Measurements from ENCODE around the gene ANXA9. TPM values are rescaled to one million over a fixed set of nuclear protein-coding genes. Genes with fewer than 3 reads are reported as not detected.

Gene ANXA9
- total RNA-seq, 2 donors from 2014 or later, result not detected

DNA sequence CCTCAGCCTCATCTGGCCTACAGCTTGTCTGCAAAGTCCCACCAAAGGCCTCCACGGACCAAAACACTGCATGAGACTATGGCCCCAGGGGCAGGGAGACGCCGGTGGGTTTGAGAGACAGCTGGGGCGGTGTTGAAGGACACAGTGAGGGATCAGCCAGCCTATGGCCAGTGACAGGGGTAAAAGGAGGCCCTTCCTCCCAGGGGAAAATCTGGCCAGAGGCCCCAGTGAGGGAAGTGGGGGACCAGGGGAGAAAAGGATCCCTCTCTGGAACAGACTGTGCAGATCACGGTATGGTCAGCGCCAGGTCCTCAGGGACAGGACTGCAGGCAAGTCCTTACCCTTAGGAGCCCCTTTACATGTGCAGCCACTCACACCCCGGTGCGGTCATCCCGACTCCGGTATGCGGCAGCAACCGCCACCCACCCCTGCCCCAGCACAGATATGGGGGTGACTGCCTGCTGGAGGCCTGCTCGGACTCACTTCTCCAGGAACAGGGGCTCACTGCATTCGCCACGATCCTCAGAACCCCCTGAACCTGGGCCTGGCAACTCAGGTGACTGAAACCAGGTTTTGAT lies 8.7 kb upstream of the ANXA9 start:
- no peak for ATAC-seq
- intact Hi-C loops (cut with DNase I, micrococcal nuclease), result no loop called here
- DNase-seq, result peak in 1 of 2 donors; percentile 32

DNA sequence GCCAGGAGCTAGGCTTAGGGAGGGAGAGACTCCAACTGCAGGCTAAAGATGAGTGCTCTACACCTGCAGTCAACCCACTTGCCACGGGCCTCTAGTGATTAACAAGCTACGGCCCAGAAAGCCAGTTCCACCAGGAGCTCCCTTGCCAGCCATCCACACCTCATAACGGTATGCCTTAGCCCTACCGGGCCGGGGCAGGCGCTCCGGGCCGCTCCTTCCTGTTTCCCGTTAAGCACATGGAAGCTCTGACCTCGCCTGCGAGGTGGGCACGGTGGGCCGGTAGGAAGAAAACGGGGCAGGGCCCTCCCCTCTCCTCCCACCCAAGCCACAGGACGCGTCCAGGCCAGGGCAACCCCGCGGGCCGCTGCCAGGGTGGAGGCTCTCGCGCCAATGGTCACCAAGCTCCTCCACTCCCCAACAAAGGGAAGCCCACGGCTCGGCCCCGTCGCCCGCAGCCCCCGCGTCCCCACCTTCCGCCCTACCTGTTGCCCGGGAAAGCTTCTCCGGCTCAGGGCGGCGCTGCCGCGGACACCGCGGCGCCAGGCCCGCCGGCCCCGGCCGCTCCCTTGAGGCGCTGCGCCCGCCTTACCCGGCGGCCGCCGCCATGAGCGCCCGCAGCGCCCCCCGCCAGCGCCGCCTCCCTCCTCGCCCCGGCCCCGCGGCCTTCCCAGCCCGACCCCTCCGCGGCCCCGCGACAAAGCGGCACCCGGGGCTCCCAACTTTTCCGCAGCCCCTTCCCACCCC lies 8.1 kb upstream of the ANXA9 start:
- ATAC-seq (peak; percentile 38), DNase-seq (peak; percentile 39 to 63)
- intact Hi-C loops (cut with DNase I, micrococcal nuclease), result no loop called here

DNA sequence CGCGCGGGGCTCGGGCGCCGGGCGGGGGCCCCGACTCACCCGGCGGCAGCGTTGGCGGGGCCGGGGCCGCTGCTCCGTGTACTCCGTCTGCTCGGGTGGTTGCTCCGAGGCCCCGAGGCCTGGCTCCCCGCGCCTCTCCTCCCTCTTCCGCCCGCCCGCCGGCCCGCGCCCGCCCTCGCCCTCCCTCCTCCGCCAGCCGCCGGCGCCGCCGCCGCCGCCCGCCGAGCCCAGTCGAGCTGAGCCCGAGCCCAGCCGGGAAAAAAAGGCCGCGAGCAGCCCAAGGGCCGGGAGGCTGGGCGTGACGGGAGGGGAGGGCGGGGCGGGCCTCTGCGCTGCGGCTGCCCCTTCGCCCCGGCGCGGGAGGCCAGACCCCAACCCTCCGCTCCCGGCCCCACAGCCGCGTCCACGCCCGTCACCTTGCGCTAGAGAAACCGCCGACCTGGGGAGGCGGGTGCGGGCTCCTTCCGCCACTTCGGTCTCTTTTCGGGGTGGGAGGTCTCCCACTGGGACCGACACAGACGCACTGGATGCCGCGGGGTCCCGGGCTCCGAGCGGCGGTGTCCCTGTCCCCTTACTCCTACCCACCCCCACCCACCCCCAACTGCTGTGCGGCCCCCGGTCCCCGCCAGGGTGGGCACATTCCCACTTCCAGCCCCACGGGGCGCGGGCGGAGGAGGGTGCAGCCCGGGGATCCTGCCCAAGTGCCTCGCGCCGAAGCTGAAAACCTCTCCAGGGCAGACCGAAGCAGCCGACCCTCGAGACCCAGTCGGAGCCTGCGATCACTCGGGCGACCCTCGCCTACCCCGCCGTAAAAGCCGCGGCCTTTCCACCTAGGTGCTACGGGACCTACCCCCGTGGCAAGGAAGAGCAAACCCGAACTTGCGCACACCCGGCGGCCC lies 7.3 kb upstream of the ANXA9 start, which contains the start of gene CERS2:
Gene CERS2 (minus strand): TSS at position 256 of the 899 bp plus-strand sequence. CDS start 5,745 bp downstream, outside the sequence.
- DNase-seq (peak; percentile 80 to 87), ATAC-seq (peak; percentile 70)
- intact Hi-C loops (cut with DNase I, micrococcal nuclease), result no loop called here

DNA sequence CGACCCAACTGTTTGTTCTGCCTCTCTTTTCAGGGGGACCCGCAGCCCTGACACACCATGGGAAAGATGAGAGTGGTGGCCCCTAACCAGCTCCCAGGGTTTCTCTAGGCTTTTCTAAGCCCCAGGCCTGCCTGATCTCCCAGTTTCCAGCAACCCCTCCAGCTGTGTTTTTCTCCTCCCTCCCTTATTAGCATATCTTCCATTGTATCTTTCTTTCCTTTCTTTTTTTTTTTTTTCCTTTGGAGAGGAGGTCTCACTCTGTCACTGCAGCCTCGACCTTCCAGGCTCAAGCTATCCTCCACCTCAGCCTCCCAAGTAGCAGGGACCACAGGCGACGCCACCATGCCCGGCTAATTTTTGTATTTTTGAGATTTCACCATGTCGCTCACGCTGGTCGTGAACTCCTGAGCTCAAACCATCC lies 5.7 kb upstream of the ANXA9 start:
- intact Hi-C loops (cut with DNase I, micrococcal nuclease), result no loop called here
- DNase-seq, result no peak
- no peak for ATAC-seq

DNA sequence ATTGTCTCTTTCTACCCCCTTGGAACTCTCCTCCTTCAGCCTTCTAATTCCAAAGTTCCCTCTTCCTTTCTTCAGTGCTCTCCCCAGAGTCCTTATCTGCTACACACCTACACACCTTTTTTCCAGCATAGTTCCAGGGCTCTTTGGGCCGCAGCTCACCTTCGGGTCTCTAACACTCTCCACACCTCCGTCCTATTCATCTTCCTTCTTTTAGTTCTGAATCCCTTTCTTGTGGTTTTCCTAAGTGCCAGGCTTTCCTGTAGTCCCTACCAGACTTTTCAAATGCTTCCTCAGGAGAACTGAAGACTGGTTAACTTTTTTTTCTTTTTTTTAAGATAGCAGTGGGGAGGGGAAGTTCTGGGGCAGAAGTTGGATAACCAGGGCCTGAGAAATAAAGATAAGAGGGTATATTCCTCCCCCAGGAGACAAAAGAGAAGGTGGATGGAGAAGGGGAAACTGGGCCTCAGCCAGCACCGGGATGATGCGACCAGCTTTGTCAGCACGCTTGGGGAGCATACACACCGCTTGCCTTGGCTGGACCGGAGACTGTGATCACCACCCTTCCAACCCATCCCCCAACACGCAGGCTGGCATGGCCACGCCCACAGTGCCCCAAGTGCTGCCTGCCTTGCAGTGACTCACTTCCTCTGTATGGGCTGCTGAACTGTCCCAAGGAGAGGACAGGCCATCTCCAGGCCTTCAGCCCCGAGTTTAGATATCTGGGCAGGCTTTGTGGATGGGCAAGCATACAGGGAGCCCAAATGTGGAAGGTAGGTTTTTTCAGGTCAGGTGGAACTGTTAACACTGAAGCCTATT lies 5.0 kb upstream of the ANXA9 start:
- DNase-seq (peak; percentile 90 to 94), ATAC-seq (peak; percentile 69)
- intact Hi-C loops (cut with DNase I, micrococcal nuclease), result no loop called here

DNA sequence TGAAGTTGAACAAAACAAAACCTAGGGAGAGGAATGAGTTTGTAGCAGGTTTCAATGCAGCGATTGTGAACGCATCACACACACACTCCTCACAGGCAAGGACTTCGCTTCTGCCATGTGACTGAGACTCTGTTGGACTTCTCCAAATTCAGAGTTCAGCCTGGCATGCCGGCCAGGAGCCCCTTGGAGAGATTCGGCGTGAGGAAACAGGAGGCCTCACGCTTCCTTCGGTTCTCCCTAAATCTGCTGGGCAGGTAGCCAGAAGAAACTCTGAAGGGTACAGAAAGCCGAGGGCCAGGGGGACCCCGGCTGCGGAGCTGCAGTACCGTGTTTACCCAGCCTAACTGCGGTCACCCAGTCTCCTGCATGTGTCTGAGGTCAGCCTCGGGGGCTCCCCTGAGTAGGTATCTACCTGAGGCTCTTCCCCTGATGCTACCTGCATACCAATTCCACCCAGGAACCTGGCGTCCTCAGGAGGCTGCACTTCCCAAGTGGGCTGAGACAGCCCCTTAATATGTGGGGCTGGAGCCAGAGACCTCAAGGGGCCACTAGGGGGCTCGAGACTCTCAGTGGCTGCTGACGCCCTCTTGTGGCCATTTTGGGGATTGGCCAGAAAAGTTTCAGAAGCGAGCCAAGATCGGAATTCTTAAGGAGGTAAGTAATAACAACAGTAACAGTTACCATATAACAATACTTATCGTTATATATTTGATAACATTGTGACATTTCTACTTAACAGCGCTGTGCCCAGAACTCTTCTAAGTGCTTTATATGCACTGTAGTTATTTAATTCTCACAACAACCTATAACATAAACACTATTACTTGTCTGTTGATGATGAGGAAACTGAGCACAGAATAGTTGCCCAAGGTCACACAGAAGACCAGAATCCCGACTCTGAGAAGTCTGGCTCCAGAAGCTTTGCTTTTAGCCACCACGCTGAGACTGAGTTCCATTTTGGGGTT lies 2.7 kb upstream of the ANXA9 start:
- intact Hi-C loops (cut with DNase I, micrococcal nuclease), result no loop called here
- ATAC-seq, result peak; percentile 9
- DNase-seq, result peak; percentile 74 to 92

DNA sequence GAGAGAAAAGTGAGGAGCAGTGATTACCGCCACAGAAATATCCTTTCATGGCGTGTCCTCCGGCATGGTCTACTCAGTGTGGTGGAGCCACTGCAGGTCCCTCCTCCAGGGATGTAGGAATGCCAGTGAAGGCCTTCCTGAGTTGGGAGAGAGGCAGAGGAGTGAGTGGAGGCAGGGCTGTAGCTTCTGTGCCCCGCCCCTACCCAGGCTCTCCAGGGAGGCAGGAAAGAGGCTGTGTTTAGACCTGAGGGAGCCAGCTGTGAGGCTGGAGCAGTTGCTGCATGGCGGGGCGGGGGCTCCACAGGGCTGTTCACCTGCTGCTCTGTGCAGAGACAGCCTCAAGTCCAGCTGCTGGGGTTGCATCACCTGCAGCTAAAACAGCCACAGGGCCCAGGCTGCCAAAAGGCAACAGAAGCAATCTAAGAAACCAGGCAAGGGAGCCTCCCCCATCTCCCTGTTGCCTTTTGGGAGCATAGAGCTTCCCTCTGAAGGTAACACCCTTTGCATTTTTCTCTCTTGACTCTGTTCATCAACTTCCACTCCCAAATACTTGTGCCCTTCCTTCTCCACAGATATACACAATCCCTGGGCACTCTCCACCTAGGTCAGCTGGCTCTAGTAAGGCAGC lies 801 bp upstream of the ANXA9 start:
- ATAC-seq (peak; percentile 53), DNase-seq (peak; percentile 48 to 49)
- intact Hi-C loops (cut with DNase I, micrococcal nuclease), result no loop called here

DNA sequence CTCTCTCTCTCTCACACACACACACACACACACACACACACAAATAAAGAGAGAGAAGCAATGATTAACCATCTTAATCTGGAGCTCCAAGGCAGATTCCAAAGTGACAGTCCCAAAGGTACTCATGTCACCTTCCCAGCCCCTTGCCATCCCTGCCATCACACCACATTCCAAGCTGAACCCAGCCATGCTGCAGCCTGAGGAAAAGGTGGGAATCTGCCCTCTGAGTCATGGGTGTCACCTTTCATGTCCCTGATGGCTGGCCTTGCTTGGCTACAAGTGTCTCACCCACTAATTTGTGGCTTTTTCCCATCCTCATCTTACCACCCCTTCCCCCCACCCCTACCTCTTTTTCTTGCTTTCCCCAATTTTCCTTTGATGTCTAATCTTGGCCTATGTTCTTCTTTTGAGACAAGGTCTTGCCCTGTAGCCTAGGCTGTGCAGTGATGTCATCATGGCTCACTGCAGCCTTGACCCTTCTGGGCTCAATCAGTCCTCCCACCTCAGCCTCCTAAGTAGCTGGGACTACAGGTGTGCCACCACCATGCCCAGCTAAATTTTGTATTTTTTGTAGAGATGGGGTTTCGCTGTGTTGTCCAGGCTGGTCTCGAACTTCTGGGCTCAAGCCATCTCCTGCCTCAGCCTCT lies 3.2 kb downstream of the ANXA9 start:
- no peak for ATAC-seq
- intact Hi-C loops (cut with DNase I, micrococcal nuclease), result no loop called here
- no peak for DNase-seq

DNA sequence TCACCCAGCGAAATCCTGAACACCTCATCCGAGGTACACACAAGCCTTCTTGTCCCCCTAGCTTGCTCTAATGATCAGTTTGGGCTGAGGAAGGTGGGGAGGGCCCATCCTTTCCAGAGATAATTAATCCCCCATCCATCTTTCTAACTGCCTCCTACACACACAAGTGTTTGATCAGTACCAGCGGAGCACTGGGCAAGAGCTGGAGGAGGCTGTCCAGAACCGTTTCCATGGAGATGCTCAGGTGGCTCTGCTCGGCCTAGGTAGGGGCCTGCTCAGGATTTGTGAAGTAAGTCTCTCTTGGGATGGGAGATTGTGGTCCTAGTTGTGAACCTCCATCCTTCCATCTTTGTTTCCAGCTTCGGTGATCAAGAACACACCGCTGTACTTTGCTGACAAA lies 5.8 kb downstream of the ANXA9 start:
- intact Hi-C loops (cut with DNase I, micrococcal nuclease), result no loop called here
- DNase-seq, result no peak
- ATAC-seq, result no peak

DNA sequence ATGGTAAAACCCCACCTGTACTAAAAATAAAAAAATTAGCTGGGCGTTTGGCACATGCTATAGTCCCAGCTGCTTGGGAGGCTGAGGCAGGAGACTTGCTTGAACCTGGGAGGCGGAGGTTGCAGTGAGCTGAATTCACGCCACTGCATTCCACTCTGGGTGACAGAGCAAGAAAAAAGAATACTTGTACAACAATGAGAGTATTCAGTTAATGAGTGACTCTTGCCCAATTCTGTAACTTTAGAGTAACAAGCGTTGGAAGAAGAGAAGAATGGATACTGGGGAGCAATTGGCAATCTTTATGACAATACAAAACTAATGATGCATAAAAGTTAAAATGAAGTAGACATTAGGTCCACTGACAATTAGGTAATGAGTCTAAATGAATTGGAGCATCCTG lies 10.5 kb downstream of the ANXA9 start:
- intact Hi-C loops (cut with DNase I, micrococcal nuclease), result no loop called here
- DNase-seq, result no peak
- no peak for ATAC-seq

DNA sequence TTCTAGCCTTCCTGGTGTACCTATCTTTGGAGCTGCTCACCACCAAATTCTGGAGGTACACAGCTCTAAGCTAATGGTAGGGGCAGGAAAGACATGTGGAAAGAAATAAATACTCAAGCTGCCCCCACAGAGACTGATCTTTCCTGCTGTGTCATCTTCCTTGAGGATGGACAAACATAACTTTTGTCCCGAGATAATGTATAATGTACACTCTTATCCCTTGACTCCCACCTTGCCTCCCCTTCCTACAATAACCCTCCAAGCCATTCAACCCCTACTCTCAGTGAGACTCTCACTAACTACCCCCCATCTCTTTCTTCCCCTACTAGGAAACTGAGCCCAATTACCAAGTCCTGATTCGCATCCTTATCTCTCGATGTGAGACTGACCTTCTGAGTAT lies 12.2 kb downstream of the ANXA9 start:
- no peak for ATAC-seq

DNA sequence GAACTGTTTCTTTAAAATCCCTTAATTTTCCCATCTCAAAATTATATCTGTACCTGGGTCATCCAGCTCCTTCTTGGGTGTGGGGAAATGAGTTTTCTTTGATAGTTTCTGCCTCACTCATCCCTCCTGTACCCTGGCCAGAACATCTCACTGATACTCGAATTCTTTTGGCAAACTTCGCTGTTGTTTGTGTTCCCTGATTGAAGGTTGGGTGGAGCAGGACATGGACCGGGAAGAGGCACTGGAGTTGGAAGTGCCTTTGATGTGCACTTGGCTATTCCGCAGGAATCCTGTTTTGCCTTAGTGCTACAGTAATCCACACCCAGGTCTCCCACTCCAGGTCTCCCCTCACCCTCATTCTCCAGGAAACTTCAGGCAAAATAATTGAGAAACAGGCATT lies 13.4 kb downstream of the ANXA9 start:
- intact Hi-C loops (cut with DNase I, micrococcal nuclease), result no loop called here

More for the DNA sequence above, 12.2 kb downstream of the ANXA9 start:
- intact Hi-C loops (cut with DNase I, micrococcal nuclease), result no loop called here
- no peak for DNase-seq

DNA sequence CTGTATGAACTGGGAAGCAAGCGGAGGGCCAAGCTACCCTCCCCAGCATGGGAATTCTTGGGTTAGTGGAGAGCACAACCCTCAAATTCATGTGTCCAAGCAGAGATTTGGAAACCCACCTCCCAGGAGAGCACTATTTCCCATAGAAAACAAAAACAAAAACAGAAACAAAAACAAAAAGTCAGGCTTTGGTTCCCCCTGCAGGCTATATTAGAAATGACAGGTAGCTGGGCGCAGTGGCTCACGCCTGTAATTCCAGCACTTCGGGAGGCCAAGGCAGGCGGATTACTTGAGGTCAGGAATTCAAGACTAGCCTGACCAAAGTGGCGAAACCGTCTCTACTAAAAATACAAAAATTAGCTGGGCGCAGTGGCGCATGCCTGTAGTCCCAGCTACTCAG lies 13.8 kb downstream of the ANXA9 start:
- DNase-seq (no peak), ATAC-seq (peak; percentile 68)
- intact Hi-C loops (cut with DNase I, micrococcal nuclease), result no loop called here

More for the DNA sequence above, 13.4 kb downstream of the ANXA9 start:
- ATAC-seq (peak; percentile 5), DNase-seq (no peak)

DNA sequence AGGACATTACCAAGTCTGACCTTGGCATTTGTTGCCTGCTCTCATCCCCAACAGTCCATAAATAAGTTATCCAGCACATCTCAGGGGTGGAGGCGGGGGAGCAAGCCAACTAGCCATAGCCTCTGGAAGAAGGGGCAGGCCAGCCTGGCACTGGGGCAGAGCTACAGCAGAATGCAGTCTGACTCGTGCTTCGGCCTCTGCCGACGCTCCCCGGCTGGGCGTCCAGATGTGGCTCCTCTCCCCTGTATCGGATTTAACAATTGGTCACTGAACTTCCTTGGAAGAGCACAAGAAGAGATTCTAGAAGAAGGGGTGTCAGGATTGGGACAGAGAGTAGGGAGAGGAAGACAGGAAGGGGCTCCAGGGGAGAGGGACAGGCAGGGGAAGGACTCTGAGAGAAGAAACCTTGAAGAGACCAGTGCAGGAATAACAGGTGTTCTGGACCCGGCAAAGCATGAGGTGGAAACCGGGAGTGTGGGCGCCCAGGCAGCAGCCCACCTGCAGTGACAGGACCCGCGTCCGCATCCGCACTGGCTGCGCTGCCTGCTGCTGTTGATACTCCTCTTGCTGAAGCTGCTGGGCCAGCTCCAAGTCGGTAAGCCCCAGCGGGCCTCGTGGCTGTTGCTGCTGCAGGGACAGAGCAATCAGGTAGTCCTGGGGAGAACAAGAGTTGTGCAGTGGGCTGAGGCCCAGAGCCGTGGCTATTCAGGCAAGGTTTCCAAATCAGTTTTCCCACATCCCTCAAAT lies 15.2 kb downstream of the ANXA9 start:
- ATAC-seq (no peak), DNase-seq (no peak)
- intact Hi-C loops (cut with DNase I, micrococcal nuclease), result no loop called here

DNA sequence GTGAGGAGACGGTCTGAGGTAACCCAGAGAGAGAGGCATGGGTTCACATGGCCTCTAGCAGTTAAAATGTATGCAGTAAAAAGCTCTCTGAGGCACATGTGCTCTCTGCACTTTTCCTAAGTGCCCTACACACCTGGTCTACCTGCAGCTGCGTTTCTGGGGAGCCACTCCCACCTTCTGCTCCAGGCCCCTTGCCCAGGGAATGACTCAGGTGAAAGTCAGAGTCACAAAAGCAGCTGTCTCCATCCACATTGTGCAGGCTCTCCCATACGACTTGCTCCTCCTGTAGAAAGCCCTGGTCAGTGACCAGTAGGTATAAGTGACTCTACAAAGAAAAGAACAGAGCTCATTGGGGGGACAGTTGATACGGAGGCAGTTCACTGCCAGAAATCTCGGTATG lies 15.9 kb downstream of the ANXA9 start:
- ATAC-seq (no peak), DNase-seq (no peak)
- intact Hi-C loops (cut with DNase I, micrococcal nuclease), result no loop called here

DNA sequence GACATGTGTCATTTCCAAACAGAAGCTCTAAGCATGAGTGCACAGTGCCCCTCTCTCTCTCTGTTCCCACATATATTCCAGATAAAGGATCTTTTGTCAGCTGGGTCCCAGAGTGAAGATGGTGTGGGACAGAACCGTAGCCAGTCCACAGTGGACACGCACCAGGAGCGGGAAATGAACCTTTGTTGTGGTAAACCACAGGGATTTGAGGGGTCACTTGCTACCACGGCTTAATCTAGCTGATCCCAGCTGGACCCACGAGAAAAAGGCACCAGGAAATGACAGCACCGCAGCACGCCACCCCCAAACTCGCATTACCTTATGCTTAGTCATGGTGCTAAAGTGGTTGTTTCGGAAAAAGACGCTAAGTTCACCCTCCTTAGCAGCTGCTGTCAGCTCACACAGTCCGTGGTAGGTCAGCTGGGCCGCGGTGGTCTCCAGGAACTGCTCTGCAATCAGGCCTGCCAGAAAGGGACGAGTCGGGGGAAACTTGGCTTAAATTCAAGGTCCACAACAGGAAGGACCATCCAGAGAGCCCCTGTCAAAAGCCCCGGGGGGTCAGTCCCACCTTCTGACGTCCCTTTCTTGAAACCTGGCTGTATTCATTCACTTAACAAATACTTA lies 17.1 kb downstream of the ANXA9 start:
- DNase-seq, result no peak
- intact Hi-C loops (cut with DNase I, micrococcal nuclease), result no loop called here
- ATAC-seq, result no peak

All from left colon (tissue), 2 donors.